Vagina (tissue), 2 donors: ENCODE measurements around the gene MRPL20. TPM values are rescaled to one million over a fixed set of nuclear protein-coding genes. Genes with fewer than 3 reads are reported as not detected.

Experiments used
- DNase-seq, 2 donors: peaks; one replicate each; pipeline ENCODE4 v3.0.0-alpha.2; 2017; ENCODE audit errors: extremely low spot score in 2 of 2
- H3K27ac ChIP-seq: fragments of 200-600 bp; sonication (generic); one replicate; pipeline ENCODE4 v1.5.1; 2019
- H3K27me3 ChIP-seq: fragments of 200-600 bp; sonication (generic); one replicate; pipeline ENCODE4 v1.5.1; 2019
- H3K36me3 ChIP-seq, 2 donors: fragments of 200-600 bp; sonication (generic); one replicate each; pipeline ENCODE4 v1.5.1; 2017 to 2019
- H3K4me1 ChIP-seq: fragments of 200-600 bp; sonication (generic); one replicate; pipeline ENCODE4 v1.5.1; 2019
- H3K4me3 ChIP-seq, 2 donors: fragments of 200-600 bp; sonication (generic); 1 replicate in 1 of 2; 2 replicates in 1 of 2; pipeline ENCODE4 v1.5.1; 2016 to 2019
- H3K9me3 ChIP-seq: fragments of 200-600 bp; sonication (generic); one replicate; pipeline ENCODE4 v1.5.1; 2019
- POLR2A ChIP-seq, 2 donors: fragments of 450-650 bp; IDR thresholded peaks; one replicate each; pipeline ENCODE4 v1.6.1; 2017; ENCODE audit warnings: antibody characterized with exemption in 2 of 2, mild to moderate bottlenecking in 2 of 2, moderate library complexity in 2 of 2
- POLR2AphosphoS5 ChIP-seq, 2 donors: sonication (generic); formaldehyde crosslinking; IDR thresholded peaks; one replicate each; pipeline ENCODE4 v1.9.0; 2017; ENCODE audit warnings: antibody characterized with exemption in 2 of 2, mild to moderate bottlenecking in 2 of 2, low read depth in 1 of 2; ENCODE audit not compliant: insufficient read depth in 1 of 2
- intact Hi-C: fragments of 100-400 bp; cut with DNase I; formaldehyde crosslinking; loops from one replicate; pipeline ENCODE4 v1.15.1; 2023
- total RNA-seq: library from RNA; depleted of rRNA; stranded (reverse); fragments of >200 nt; gene quantifications from one replicate; pipeline ENCODE4 v1.2.3, GENCODE V29; 2016
- TF ChIP-seq, protein P1 (sequence below), 3 experiments: fragments of 450-650 bp in 2 of 3; fragments of 200-600 bp in 1 of 3; sonication (generic) in 1 of 3; IDR thresholded peaks; one replicate each; pipeline ENCODE4 v1.5.1; 2017 to 2019; ENCODE audit warnings: antibody characterized with exemption in 3 of 3, mild to moderate bottlenecking in 2 of 3, moderate library complexity in 2 of 3

MRPL20 gene
- total RNA-seq, 1 donor from 2014 or later, result 84.2 TPM

DNA sequence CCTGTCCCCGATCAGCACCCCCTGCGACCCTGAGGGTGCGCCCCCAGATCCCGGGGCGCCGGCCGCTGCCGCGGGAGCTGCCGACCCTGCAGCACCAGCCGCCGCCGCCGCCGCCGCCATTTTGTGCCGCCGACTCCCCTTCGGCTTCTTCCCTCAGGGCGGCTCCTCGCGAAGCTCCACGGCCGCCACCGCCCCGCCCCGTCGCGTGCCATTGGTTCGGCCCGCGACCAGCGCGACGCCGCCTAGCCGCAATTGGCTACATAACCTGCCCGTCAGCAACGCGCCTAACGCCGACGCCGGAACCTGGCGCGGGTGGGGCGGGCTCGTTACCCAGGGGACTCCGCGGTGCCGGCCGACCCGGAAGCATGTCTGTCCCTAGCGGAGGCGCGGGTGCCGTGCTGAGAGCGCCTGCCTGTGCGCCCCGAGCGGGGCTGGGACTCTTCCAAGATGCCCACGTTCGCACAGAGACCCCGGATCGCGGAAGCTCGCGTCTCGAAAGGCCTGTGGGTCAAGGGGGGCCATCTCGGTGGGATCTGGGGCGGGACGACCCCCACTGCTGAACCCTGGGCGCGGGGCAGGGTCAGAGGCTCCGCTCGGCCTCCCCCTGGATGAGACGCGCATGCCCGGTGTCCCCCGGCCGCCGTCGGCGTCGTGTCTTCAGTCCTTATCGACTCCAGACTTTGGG, 7.8 kb downstream of the MRPL20 start, which contains the start of gene CCNL2:
TSS of gene CCNL2 (minus strand) at position 149 of the 685 bp plus-strand sequence. CDS start at position 120, 29 bp downstream.
- Histone ChIP-seq H3K4me3 (peak within 1 kb of the TSS; percentile 73 to 77), H3K36me3 (peaks cover 0 to 56% of the 10 kb centered on the region in 2 donors), H3K27ac (peak within 1 kb of the TSS; percentile 66), H3K4me1 (peaks cover 38% of the 10 kb centered on the region), H3K27me3 (no peaks in the 10 kb centered on the region), H3K9me3 (no peaks in the 10 kb centered on the region)
- DNase-seq, result peak in 1 of 2 donors; percentile 97
- intact Hi-C loops, result loop anchor here (2.0 kb wide), 1 partner anchor 25 kb away; the partner anchor contains the start of gene AURKAIP1
- TF ChIP-seq POLR2AphosphoS5 (IDR thresholded peaks at IDR 0.05; ENCODE audit: insufficient read depth in 1 of 2, low read depth in 1 of 2) (peak; percentile 82 to 88), POLR2A (IDR thresholded peaks at IDR 0.05) (peak in 1 of 2 donors; percentile 32)
- TF ChIP-seq, protein P1, sequence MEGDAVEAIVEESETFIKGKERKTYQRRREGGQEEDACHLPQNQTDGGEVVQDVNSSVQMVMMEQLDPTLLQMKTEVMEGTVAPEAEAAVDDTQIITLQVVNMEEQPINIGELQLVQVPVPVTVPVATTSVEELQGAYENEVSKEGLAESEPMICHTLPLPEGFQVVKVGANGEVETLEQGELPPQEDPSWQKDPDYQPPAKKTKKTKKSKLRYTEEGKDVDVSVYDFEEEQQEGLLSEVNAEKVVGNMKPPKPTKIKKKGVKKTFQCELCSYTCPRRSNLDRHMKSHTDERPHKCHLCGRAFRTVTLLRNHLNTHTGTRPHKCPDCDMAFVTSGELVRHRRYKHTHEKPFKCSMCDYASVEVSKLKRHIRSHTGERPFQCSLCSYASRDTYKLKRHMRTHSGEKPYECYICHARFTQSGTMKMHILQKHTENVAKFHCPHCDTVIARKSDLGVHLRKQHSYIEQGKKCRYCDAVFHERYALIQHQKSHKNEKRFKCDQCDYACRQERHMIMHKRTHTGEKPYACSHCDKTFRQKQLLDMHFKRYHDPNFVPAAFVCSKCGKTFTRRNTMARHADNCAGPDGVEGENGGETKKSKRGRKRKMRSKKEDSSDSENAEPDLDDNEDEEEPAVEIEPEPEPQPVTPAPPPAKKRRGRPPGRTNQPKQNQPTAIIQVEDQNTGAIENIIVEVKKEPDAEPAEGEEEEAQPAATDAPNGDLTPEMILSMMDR (IDR thresholded peaks at IDR 0.05), result peak in 2 of 3 experiments; percentile 52 to 76

DNA sequence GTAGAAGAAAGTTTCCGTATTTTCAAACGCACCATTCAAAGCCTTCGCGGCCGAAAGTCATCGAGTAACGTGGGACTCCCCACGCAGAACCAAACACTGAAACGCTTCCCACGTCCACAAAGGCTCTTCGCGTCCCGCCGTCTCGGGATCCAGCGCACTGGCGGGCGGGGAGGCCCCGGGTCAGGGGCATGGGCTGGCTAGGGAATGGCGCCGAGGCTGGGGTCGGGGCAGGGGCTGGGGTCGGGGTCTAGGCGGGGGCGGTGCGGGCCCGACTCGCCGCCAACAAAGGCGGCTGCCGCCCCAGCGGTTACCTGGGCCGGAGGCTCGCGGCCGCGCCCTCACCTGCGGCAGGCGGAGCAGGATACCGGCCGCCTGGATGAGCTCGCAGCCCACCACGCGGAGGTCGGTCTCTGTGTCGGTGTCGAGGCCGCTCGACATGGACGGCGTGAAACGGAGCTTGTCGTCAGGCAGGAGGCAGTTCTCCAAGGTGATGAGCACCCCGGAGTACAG, 8.4 kb downstream of the MRPL20 start:
- H3K9me3 ChIP-seq, result no peaks in the 10 kb centered on the region
- no peaks in the 10 kb centered on the region for H3K27me3 ChIP-seq
- H3K36me3 ChIP-seq, result peaks cover 0 to 62% of the 10 kb centered on the region in 2 donors
- TF ChIP-seq POLR2A (IDR thresholded peaks at IDR 0.05), result no peak
- TF ChIP-seq, protein P1 (IDR thresholded peaks at IDR 0.05), result no peak
- TF ChIP-seq POLR2AphosphoS5 (IDR thresholded peaks at IDR 0.05; ENCODE audit: insufficient read depth in 1 of 2, low read depth in 1 of 2), result no peak
- intact Hi-C loops, result loop anchor here (2.0 kb wide), 1 partner anchor 24 kb away; the partner anchor contains the start of gene AURKAIP1
- no peak for DNase-seq
- peak overlapping the region; percentile 66 for H3K27ac ChIP-seq
- peak overlapping the region; percentile 73 to 77 for H3K4me3 ChIP-seq
- H3K4me1 ChIP-seq, result peaks cover 38% of the 10 kb centered on the region

DNA sequence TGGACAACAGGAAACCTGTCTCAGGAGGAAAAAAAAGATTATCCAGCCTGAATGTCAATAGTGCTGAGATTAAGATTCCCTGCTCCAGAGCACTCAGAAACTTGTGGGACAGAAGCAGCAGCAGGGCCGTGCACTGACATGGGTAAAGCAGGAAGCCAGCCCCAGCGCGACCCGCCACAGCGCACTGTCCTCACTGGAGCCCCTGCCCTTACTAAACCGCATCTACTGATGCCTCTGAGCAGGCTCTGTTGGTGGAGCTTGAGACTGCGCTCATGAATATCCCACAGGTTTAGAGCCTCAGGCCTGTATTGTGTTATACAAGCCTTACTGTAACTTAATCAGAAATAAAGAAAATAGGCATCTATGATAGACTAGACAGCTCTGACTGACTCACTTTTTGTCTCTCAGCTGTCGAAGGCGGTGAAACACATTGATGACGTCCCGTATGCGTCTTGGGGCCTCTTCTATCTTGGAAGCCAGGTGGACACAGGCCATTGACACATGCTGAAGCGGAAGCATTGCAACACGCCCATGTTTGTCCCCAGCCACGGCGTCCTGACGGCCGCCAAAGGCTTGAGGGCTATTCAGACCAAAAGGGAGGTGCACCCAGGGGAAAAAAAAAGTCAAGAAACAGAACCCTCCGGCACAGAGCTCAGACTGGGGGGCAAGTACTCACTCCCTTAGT, 9.1 kb downstream of the MRPL20 start:
- Histone ChIP-seq H3K4me3 (peak overlapping the region; percentile 73 to 77), H3K27ac (peak overlapping the region; percentile 66), H3K4me1 (peaks cover 38% of the 10 kb centered on the region), H3K27me3 (no peaks in the 10 kb centered on the region), H3K36me3 (peaks cover 0 to 64% of the 10 kb centered on the region in 2 donors), H3K9me3 (no peaks in the 10 kb centered on the region)
- intact Hi-C loops, result loop anchor here (2.0 kb wide), 1 partner anchor 23 kb away; the partner anchor contains the start of gene AURKAIP1
- no peak for DNase-seq
- TF ChIP-seq POLR2AphosphoS5 (IDR thresholded peaks at IDR 0.05; ENCODE audit: insufficient read depth in 1 of 2, low read depth in 1 of 2), result no peak
- TF ChIP-seq POLR2A (IDR thresholded peaks at IDR 0.05), result no peak
- TF ChIP-seq, protein P1 (IDR thresholded peaks at IDR 0.05), result no peak

DNA sequence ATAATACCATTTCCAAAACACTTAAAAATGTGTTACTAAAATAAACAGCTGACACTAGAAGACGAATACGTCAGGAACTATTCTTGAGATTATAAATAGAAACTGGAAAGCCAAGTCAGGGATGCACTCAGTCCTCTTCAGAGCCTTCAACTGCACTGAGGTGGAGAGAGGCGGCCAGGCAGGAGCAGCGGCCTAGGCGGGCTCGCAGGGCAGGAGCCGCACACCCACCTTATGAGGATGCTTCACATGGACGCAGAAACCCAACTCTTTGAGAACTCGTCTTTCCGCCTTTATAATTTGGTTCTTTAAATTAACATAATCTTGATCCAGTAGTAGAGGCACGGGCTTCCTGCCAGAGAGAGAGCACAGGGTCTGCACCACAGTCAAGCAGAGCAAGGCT, 11.9 kb downstream of the MRPL20 start:
- no peaks in the 10 kb centered on the region for H3K27me3 ChIP-seq
- no peak overlapping the region for H3K4me3 ChIP-seq
- DNase-seq, result no peak
- no peak overlapping the region for H3K27ac ChIP-seq
- no peak for TF ChIP-seq POLR2A (IDR thresholded peaks at IDR 0.05)
- TF ChIP-seq POLR2AphosphoS5 (IDR thresholded peaks at IDR 0.05; ENCODE audit: insufficient read depth in 1 of 2, low read depth in 1 of 2), result no peak
- TF ChIP-seq, protein P1 (IDR thresholded peaks at IDR 0.05), result no peak
- H3K4me1 ChIP-seq, result peaks cover 25% of the 10 kb centered on the region
- H3K36me3 ChIP-seq, result peaks cover 4 to 73% of the 10 kb centered on the region in 2 donors
- intact Hi-C loops, result no loop called here
- H3K9me3 ChIP-seq, result no peaks in the 10 kb centered on the region
